ENCODE data around the gene PSMB11.

- TF ChIP-seq, protein P1, sequence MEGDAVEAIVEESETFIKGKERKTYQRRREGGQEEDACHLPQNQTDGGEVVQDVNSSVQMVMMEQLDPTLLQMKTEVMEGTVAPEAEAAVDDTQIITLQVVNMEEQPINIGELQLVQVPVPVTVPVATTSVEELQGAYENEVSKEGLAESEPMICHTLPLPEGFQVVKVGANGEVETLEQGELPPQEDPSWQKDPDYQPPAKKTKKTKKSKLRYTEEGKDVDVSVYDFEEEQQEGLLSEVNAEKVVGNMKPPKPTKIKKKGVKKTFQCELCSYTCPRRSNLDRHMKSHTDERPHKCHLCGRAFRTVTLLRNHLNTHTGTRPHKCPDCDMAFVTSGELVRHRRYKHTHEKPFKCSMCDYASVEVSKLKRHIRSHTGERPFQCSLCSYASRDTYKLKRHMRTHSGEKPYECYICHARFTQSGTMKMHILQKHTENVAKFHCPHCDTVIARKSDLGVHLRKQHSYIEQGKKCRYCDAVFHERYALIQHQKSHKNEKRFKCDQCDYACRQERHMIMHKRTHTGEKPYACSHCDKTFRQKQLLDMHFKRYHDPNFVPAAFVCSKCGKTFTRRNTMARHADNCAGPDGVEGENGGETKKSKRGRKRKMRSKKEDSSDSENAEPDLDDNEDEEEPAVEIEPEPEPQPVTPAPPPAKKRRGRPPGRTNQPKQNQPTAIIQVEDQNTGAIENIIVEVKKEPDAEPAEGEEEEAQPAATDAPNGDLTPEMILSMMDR (conservative IDR thresholded peaks at IDR 0.05) = peak; percentile 76
- no peak for TF ChIP-seq EZH2 (IDR thresholded peaks at IDR 0.05; ENCODE audit: low read depth)
Measured at GRCh38 chr14:23076785-23077408, 34.9 kb downstream of the PSMB11 start.
